ENCODE results near the gene ZIC2. TPM values are rescaled to one million over a fixed set of nuclear protein-coding genes. Genes with fewer than 3 reads are reported as not detected.
A peak's percentile ranks its signal among the peaks of the same experiment; 100 is the strongest.

ZIC2 gene
- total RNA-seq (2021) = 426 and 454 TPM in 2 replicates
- long read RNA-seq, partial matches to known transcripts = 0 of 8 reads
- long read RNA-seq, other reads (novel, unspliced or antisense) = 7 of 8 reads

- Histone ChIP-seq H3K23ac (ENCODE audit: insufficient read length, low read depth, low read length) (peak within 1 kb of the TSS; percentile 59), H3K14ac (ENCODE audit: insufficient read depth, low read length) (peak within 1 kb of the TSS; percentile 96), H3K4ac (ENCODE audit: low read depth, low read length) (no peak within 1 kb of the TSS), H2BK5ac (ENCODE audit: insufficient read length, low read length) (no peak within 1 kb of the TSS), H3T11ph (ENCODE audit: low read length) (no peak within 1 kb of the TSS), H3K9me3 (ENCODE audit: control insufficient read depth, low read depth, low read length) (no peaks in the 10 kb centered on the region), H2AK5ac (ENCODE audit: insufficient read length, low read length) (no peak within 1 kb of the TSS), H2BK15ac (ENCODE audit: low read depth, low read length) (no peak within 1 kb of the TSS; the same call in 1 of the 2 replicates), H3K56ac (ENCODE audit: insufficient read length, low read depth, low read length) (no peak within 1 kb of the TSS), H2BK120ac (ENCODE audit: low read depth, low read length, poor library complexity, severe bottlenecking) (no peak within 1 kb of the TSS), H3K4me2 (ENCODE audit: insufficient read depth, insufficient read length, low read length) (peak within 1 kb of the TSS; percentile 86), H3K27ac (ENCODE audit: insufficient read length, low read depth, low read length) (peak within 1 kb of the TSS; percentile 6), H3K23me2 (ENCODE audit: insufficient read length, low read depth, low read length, poor library complexity, severe bottlenecking) (peaks cover 49% of the 10 kb centered on the region), H4K8ac (replicated peaks; ENCODE audit: insufficient read length, low read depth, low read length) (no peak within 1 kb of the TSS), H2BK20ac (ENCODE audit: low read depth, low read length, poor library complexity, severe bottlenecking) (no peak within 1 kb of the TSS), H4K5ac (ENCODE audit: insufficient read length, low read depth, low read length) (no peak within 1 kb of the TSS), H3K4me1 (ENCODE audit: insufficient read depth, low read length) (peaks cover 5% of the 10 kb centered on the region), H3K9ac (ENCODE audit: extremely low read depth, insufficient read length, low read length) (peak within 1 kb of the TSS; percentile 84), H4K91ac (ENCODE audit: insufficient read length, low read depth, low read length) (no peak within 1 kb of the TSS), H2BK12ac (ENCODE audit: insufficient read length, low read depth, low read length) (no peak within 1 kb of the TSS), H3K79me2 (ENCODE audit: insufficient read depth, low read length) (peaks cover 25% of the 10 kb centered on the region), H4K20me1 (ENCODE audit: control insufficient read depth, insufficient read depth, insufficient read length) (no peaks in the 10 kb centered on the region), H3K18ac (ENCODE audit: insufficient read length, low read depth, low read length) (peak within 1 kb of the TSS; percentile 95), H2AFZ (ENCODE audit: low read length) (no peak within 1 kb of the TSS), H3K79me1 (ENCODE audit: insufficient read depth, low read depth, low read length, poor library complexity, severe bottlenecking) (peaks cover 3% of the 10 kb centered on the region), H3K27me3 (ENCODE audit: insufficient read depth, low read length) (peaks cover 12% of the 10 kb centered on the region; the same call in 1 of the 2 replicates)
- Mint-ChIP-seq H3K9me3 (peaks cover 26 to 29% of the 10 kb centered on the region in 2 experiments), H3K4me3 (peak within 1 kb of the TSS; percentile 94 to 98), H3K27ac (peak within 1 kb of the TSS; percentile 57 to 97 (median 97); a peak in 4 of 7 replicates), H3K4me1 (peaks cover 30 to 38% of the 10 kb centered on the region in 2 experiments), H3K27me3 (ENCODE audit: low read depth) (peaks cover 38% of the 10 kb centered on the region), H3K36me3 (ENCODE audit: insufficient read depth in 1 of 3, low read depth in 3 of 3) (peaks cover 36 to 40% (median 39%) of the 10 kb centered on the region in 3 experiments)
- no CpG with 5 or more reads among the region's 41 CpGs for WGBS (ENCODE audit: extremely low coverage, insufficient read length, low lambda C conversion rate)
- no peak for DNase-seq
- no peak for TF ChIP-seq CTCF (conservative IDR thresholded peaks at IDR 0.05)
These were observed at the start of gene ZIC2 for GRCh38 chr13:99981735-99982035. Gene ZIC2, plus strand, starts transcription at chr13:99981784. Its CDS starts 281 bp downstream, at chr13:99982065.

Data from H9 (cell line).